GM19193 (cell line): ENCODE measurements around the gene LAMA3.

Experiments used
- POLR2A ChIP-seq: IDR thresholded peaks from 4 replicates; pipeline ENCODE4 v1.6.1; 2011; ENCODE audit not compliant: insufficient read depth, insufficient read length; ENCODE audit errors: extremely low read depth

Gene LAMA3

GRCh38 chr18:23683671-23684070 lies 5.6 kb upstream of the LAMA3 start:
- TF ChIP-seq POLR2A, result no peak

- no peak for TF ChIP-seq POLR2A
These were observed 4.6 kb upstream of the LAMA3 start for GRCh38 chr18:23684515-23685197.

GRCh38 chr18:23688528-23688927 lies 725 bp upstream of the LAMA3 start:
- TF ChIP-seq POLR2A, result no peak

- TF ChIP-seq POLR2A, result no peak
These were observed 607 bp downstream of the LAMA3 start for GRCh38 chr18:23689616-23690504.

- TF ChIP-seq POLR2A, result no peak
These were observed 1.3 kb downstream of the LAMA3 start for GRCh38 chr18:23690505-23691068.

- TF ChIP-seq POLR2A, result no peak
These were observed 4.6 kb downstream of the LAMA3 start for GRCh38 chr18:23693846-23694245.

- no peak for TF ChIP-seq POLR2A
These were observed 5.6 kb downstream of the LAMA3 start for GRCh38 chr18:23694637-23695430.

GRCh38 chr18:23701017-23701416 lies 11.8 kb downstream of the LAMA3 start:
- no peak for TF ChIP-seq POLR2A

- no peak for TF ChIP-seq POLR2A
These were observed 12.4 kb downstream of the LAMA3 start for GRCh38 chr18:23701544-23702064.

- no peak for TF ChIP-seq POLR2A
These were observed 13.4 kb downstream of the LAMA3 start for GRCh38 chr18:23702606-23703005.

- no peak for TF ChIP-seq POLR2A
These were observed 14.1 kb downstream of the LAMA3 start for GRCh38 chr18:23703057-23703986.

GRCh38 chr18:23703987-23704384 lies 14.7 kb downstream of the LAMA3 start:
- TF ChIP-seq POLR2A, result no peak

- no peak for TF ChIP-seq POLR2A
These were observed 15.6 kb downstream of the LAMA3 start for GRCh38 chr18:23704806-23705205.

GRCh38 chr18:23706971-23707640 lies 17.9 kb downstream of the LAMA3 start:
- no peak for TF ChIP-seq POLR2A

- TF ChIP-seq POLR2A, result no peak
These were observed 20.8 kb downstream of the LAMA3 start for GRCh38 chr18:23710068-23710527.
